Prostate gland (tissue), 2 donors: ENCODE data around the gene RAB7A.
"Not testable (repeated sequence)": the region's sequence is repeated elsewhere in the genome, so short reads cannot be mapped to it uniquely, and the experiment has no call there.

Experiments used
- POLR2A ChIP-seq: fragments of 450-650 bp; IDR thresholded peaks from one replicate; pipeline ENCODE4 v1.6.1; 2016; ENCODE audit warnings: antibody characterized with exemption, mild to moderate bottlenecking
- TF ChIP-seq, protein P1 (sequence below), 4 experiments: fragments of 200-600 bp in 2 of 4; fragments of 450-650 bp in 2 of 4; sonication (generic) in 2 of 4; IDR thresholded peaks; 1 replicate in 3 of 4; 2 replicates in 1 of 4; pipeline ENCODE4 v1.5.1; 2016 to 2019; ENCODE audit warnings: antibody characterized with exemption in 4 of 4, mild to moderate bottlenecking in 2 of 4, moderate library complexity in 2 of 4

- TF ChIP-seq POLR2A = not testable (repeated sequence)
- TF ChIP-seq, protein P1, sequence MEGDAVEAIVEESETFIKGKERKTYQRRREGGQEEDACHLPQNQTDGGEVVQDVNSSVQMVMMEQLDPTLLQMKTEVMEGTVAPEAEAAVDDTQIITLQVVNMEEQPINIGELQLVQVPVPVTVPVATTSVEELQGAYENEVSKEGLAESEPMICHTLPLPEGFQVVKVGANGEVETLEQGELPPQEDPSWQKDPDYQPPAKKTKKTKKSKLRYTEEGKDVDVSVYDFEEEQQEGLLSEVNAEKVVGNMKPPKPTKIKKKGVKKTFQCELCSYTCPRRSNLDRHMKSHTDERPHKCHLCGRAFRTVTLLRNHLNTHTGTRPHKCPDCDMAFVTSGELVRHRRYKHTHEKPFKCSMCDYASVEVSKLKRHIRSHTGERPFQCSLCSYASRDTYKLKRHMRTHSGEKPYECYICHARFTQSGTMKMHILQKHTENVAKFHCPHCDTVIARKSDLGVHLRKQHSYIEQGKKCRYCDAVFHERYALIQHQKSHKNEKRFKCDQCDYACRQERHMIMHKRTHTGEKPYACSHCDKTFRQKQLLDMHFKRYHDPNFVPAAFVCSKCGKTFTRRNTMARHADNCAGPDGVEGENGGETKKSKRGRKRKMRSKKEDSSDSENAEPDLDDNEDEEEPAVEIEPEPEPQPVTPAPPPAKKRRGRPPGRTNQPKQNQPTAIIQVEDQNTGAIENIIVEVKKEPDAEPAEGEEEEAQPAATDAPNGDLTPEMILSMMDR (IDR thresholded peaks at IDR 0.05) = not testable (repeated sequence)
Measured at GRCh38 chr3:128773592-128773991, 47.6 kb downstream of the RAB7A start.
